K562 (cell line): Measurements from ENCODE around the gene UBE2D2. TPM values are rescaled to one million over a fixed set of nuclear protein-coding genes. Genes with fewer than 3 reads are reported as not detected.
A peak's percentile ranks its signal among the peaks of the same experiment; 100 is the strongest.

Source experiments
- ESRRB ChIP-seq: fragments of 250-450 bp; sonication (Bioruptor Pico); IDR thresholded peaks from 2 replicates; pipeline ENCODE4 v1.5.0; 2020; ENCODE audit warnings: mild to moderate bottlenecking, moderate library complexity, borderline replicate concordance
- HDAC2 ChIP-seq: fragments of 450-650 bp; IDR thresholded peaks from 2 replicates; pipeline ENCODE4 v1.6.1; 2016; ENCODE audit warnings: mild to moderate bottlenecking
- HDAC8 ChIP-seq: fragments of 450-650 bp; IDR thresholded peaks from 2 replicates; pipeline ENCODE4 v1.6.1; 2016; ENCODE audit warnings: mild to moderate bottlenecking, missing genetic modification characterization, moderate library complexity, missing compliant biosample characterization
- HIVEP1 ChIP-seq: fragments of 250-450 bp; sonication (Bioruptor Pico); IDR thresholded peaks from 2 replicates; pipeline ENCODE4 v1.4.0; 2020; ENCODE audit warnings: mild to moderate bottlenecking
- HLTF ChIP-seq: fragments of 450-650 bp; IDR thresholded peaks from 2 replicates; pipeline ENCODE4 v1.6.1; 2016
- KAT2B ChIP-seq: IDR thresholded peaks from one replicate; pipeline ENCODE4 v1.6.1; 2012; ENCODE audit warnings: low read depth, mild to moderate bottlenecking, control low read depth, inconsistent platforms, low read length, moderate library complexity
- LCOR ChIP-seq: sonication (generic); formaldehyde crosslinking; IDR thresholded peaks from 2 replicates; pipeline ENCODE4 v1.8.0; 2022; ENCODE audit warnings: mild to moderate bottlenecking, missing genetic modification reagents
- MYBL2 ChIP-seq, 2 experiments: fragments of 450-650 bp in 1 of 2; sonication (generic) in 1 of 2; formaldehyde crosslinking in 1 of 2; IDR thresholded peaks; 2 replicates each; pipeline versions ENCODE4 v1.6.1 to v1.8.1; 2017 to 2022; ENCODE audit warnings: borderline replicate concordance in 1 of 2, inconsistent platforms in 1 of 2, low read depth in 1 of 2, mild to moderate bottlenecking in 1 of 2, missing genetic modification reagents in 1 of 2, moderate library complexity in 1 of 2
- PHF21A ChIP-seq: fragments of 450-650 bp; IDR thresholded peaks from 2 replicates; pipeline ENCODE4 v1.6.1; 2017; ENCODE audit warnings: low read depth, borderline replicate concordance
- POLR2G ChIP-seq: fragments of 200-400 bp; formaldehyde crosslinking; IDR thresholded peaks from 2 replicates; pipeline ENCODE4 v1.6.1; 2017; ENCODE audit warnings: low read depth, mild to moderate bottlenecking, antibody characterized with exemption, low read length, moderate library complexity
- SAFB2 ChIP-seq: fragments of 200-400 bp; formaldehyde crosslinking; IDR thresholded peaks from 2 replicates; pipeline ENCODE4 v1.6.1; 2018; ENCODE audit warnings: borderline replicate concordance, low read length, low read depth, moderate library complexity; ENCODE audit not compliant: severe bottlenecking
- ZFX ChIP-seq: sonication (generic); formaldehyde crosslinking; IDR thresholded peaks from 2 replicates; pipeline ENCODE4 v1.8.0; 2022; ENCODE audit warnings: mild to moderate bottlenecking, missing genetic modification reagents, moderate library complexity
- ZNF77 ChIP-seq: fragments of 250-450 bp; sonication (Bioruptor Pico); IDR thresholded peaks from 2 replicates; pipeline ENCODE4 v1.5.0; 2020
- polyA plus RNA-seq, 8 experiments: library from polyadenylated mRNA; depleted of rRNA in 4 of 8; stranded (reverse) in 5 of 8; unstranded in 3 of 8; fragments of >200 nt; fragmentation: Nextera tagmentation in 2 of 8; fragmentation: Illumina TruSeq in 1 of 8; extraction: Ambion mirVana in 2 of 8; extraction: Trizol in 1 of 8; gene quantifications; 2 replicates each; pipeline versions ENCODE4 v1.2.1 to v1.2.3, GENCODE V29; 2011 to 2014; ENCODE audit warnings: inconsistent platforms in 1 of 8, missing spikeins in 1 of 8
- total RNA-seq, 7 experiments: library from RNA; depleted of rRNA in 6 of 7; stranded (reverse); fragments of >200 nt in 6 of 7; fragmentation: Illumina TruSeq in 2 of 7; extraction: Trizol in 2 of 7; gene quantifications; 2 replicates each; pipeline versions ENCODE4 v1.2.1 to v1.2.3, GENCODE V29; 2011 to 2021; ENCODE audit warnings: low replicate concordance in 1 of 7
- TF ChIP-seq, protein P1 (sequence below), 2 experiments: fragments of 450-650 bp; formaldehyde crosslinking in 1 of 2; IDR thresholded peaks; 2 replicates each; pipeline versions ENCODE4 v1.4.0 to v1.6.1; 2014 to 2020; ENCODE audit warnings: mild to moderate bottlenecking in 2 of 2, borderline replicate concordance in 1 of 2, low read depth in 1 of 2
- TF ChIP-seq, protein P2 (sequence below): fragments of 450-650 bp; formaldehyde crosslinking; IDR thresholded peaks from 2 replicates; pipeline ENCODE4 v1.4.0; 2020; ENCODE audit warnings: mild to moderate bottlenecking, moderate library complexity

Gene UBE2D2
- total and polyA plus RNA-seq, 9 of the 15 experiments (the other 6 are each of a cell fraction or from before 2014, with no cell fraction given), result 53.6 to 198 (median 122) TPM

DNA sequence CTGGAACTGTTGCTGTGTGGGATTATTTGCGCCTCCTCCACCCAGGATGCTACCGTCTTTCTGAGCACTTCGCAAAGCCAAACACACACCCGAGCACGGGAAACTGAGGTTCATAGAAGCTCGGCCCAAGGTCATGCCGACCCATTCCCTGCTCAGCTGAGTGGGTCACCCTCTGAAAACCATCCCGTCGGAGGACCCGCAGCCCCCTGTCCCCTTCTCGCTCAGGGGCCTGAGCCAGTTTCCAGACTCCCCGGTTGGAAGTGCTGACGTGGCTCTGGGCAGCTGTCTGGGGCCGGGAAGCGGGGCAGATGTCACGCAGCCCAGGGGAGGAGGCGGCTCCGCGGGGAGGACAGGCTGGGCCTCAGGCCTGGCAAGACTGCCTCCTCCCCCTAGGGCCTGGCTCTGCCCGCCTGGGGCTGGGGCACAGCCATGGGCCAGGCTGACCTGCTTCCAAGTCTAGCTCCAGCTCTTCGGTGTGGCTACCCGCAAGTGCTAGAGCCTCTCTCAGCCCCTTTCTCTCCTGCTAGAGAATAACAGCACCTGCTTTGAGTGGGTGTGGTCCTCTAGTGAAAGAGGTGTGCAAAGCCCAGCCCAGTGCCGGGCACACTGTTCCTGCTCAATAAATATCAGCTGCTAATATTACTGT, 77.1 kb downstream of the UBE2D2 start (continued):
- TF ChIP-seq MYBL2 (IDR thresholded peaks at IDR 0.05; ENCODE audit: low read depth) (no peak), MYBL2 (CRISPR knock-in tag; IDR thresholded peaks at IDR 0.05; ENCODE audit: borderline replicate concordance) (no peak), HLTF (no peak), POLR2G (peak; percentile 16), KAT2B (no peak), PHF21A (0 out of 2 replicates have a peak, but pooled peaks have one; percentile 32), ESRRB (CRISPR knock-in tag) (no peak), ZFX (CRISPR knock-in tag) (peak; percentile 66), SAFB2 (no peak), HDAC8 (tag) (peak; percentile 72; the same call in 1 of the 2 replicates), HIVEP1 (peak; percentile 76; the same call in 1 of the 2 replicates), LCOR (CRISPR knock-in tag) (no peak), ZNF77 (no peak), HDAC2 (no peak)
- TF ChIP-seq, protein P1, sequence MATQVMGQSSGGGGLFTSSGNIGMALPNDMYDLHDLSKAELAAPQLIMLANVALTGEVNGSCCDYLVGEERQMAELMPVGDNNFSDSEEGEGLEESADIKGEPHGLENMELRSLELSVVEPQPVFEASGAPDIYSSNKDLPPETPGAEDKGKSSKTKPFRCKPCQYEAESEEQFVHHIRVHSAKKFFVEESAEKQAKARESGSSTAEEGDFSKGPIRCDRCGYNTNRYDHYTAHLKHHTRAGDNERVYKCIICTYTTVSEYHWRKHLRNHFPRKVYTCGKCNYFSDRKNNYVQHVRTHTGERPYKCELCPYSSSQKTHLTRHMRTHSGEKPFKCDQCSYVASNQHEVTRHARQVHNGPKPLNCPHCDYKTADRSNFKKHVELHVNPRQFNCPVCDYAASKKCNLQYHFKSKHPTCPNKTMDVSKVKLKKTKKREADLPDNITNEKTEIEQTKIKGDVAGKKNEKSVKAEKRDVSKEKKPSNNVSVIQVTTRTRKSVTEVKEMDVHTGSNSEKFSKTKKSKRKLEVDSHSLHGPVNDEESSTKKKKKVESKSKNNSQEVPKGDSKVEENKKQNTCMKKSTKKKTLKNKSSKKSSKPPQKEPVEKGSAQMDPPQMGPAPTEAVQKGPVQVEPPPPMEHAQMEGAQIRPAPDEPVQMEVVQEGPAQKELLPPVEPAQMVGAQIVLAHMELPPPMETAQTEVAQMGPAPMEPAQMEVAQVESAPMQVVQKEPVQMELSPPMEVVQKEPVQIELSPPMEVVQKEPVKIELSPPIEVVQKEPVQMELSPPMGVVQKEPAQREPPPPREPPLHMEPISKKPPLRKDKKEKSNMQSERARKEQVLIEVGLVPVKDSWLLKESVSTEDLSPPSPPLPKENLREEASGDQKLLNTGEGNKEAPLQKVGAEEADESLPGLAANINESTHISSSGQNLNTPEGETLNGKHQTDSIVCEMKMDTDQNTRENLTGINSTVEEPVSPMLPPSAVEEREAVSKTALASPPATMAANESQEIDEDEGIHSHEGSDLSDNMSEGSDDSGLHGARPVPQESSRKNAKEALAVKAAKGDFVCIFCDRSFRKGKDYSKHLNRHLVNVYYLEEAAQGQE (IDR thresholded peaks at IDR 0.05; ENCODE audit: borderline replicate concordance), result no peak
- TF ChIP-seq, protein P1 (CRISPR knock-in tag; IDR thresholded peaks at IDR 0.05; ENCODE audit: low read depth), result 0 out of 2 replicates have a peak, but pooled peaks have one; percentile 19
- TF ChIP-seq, protein P2, sequence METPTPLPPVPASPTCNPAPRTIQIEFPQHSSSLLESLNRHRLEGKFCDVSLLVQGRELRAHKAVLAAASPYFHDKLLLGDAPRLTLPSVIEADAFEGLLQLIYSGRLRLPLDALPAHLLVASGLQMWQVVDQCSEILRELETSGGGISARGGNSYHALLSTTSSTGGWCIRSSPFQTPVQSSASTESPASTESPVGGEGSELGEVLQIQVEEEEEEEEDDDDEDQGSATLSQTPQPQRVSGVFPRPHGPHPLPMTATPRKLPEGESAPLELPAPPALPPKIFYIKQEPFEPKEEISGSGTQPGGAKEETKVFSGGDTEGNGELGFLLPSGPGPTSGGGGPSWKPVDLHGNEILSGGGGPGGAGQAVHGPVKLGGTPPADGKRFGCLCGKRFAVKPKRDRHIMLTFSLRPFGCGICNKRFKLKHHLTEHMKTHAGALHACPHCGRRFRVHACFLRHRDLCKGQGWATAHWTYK (CRISPR knock-in tag), result peak; percentile 77; the same call in 1 of the 2 replicates
